NCI-H2029 treated with DMSO at 0.1 percent for 48 hours (cell line): Measurements from ENCODE around the gene NRN1.
"Not testable (repeated sequence)": the region's sequence is repeated elsewhere in the genome, so short reads cannot be mapped to it uniquely, and the experiment has no call there.

Experiments used
- DNase-seq: peaks from one replicate; lab custom pipeline; 2025; lab: John Stamatoyannopoulos, UW

NRN1 gene

DNA sequence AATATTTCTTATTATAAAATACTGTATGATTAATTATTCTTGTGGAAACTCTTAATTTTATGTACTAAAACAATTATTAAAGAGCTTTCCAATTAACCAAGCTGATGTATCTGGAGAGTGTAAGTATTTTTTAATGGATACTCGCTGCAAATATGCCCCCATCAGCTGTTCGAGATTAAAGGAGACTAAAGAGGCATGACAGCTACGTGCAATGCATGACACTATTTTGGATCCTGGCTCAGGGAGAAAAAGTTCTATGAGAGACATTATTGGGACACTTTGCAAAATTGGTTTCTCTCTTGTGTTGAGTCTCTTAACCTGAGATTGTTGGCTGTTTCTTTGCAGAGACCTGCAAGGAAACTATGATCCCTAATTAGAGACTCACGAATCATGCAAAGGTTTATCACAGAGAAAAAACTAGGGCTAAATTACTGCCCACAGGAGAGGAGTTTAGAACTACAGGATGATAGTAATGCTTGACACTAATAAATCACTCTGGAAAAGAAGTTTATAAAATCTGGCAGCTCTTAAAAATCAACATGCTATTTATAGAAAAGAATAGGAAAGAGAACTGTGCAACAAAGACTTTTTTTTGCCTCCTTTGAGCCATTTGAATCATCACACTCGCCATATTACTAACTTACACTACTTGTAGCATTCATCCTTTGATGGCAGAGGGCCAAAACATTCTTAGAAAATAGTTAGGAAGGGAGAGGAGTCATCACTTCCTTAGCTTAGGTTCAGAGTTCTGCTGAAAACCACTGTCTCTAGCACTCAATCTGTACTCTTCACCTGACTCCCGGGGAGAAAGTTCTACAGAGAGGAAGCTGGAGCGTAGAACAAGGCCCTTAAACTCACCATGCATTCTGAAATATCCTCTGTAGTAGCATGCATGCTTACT lies 25.3 kb downstream of the NRN1 start:
- no peak for DNase-seq

DNA sequence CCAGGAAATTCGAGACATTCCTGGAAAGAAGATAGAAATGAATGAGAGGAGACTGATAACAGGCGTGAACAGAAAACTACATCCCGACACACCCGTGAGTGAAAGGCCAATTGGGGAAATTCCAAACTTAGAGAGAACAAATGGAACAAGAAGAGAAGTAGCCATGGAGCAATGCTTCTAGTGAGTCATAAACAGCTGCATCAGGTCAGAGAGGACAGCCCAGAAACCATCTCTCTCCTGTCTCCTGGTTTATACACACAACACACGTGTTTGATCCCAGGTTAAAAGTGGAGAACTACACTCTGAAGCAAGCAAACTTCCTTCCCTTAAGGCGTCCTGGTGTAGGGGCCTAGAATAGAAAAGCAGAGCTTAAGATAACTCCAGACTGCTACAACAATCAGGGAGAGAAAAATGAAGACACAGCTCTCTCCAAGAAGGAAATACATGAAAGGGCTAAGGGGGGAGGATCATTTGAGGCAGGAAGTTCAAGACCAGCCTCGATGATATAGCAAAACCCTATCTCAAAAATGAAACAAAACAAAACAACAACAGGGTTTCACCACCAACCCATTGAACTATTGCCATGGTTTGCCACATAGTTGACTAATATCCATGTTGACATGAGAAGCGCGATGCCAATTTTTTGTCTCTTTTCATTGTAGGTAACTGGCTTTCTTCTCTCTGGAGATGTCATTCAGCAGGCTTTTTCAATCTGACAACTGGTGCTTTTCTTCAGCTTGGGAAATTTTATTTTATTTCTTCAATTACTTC lies 26.9 kb downstream of the NRN1 start:
- DNase-seq, result no peak

DNA sequence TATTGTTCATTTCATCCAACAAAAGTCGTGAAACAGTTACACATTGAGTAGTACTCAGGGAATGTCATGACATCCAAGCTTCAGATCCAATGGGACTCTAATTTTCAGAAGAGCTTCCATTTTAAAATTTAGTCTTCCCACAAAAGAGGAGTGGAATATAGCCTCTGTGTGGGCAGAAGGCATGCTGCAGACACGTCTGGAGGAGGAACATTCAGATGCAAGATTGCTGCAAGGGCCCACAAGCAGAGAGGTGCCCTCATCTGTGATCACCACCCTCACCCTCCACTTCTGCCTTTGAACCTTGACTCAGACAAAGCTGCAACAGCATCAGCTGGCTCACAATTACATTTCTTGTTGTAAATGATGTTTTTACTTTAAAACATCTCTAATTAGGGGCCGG lies 29.9 kb downstream of the NRN1 start:
- no peak for DNase-seq

DNA sequence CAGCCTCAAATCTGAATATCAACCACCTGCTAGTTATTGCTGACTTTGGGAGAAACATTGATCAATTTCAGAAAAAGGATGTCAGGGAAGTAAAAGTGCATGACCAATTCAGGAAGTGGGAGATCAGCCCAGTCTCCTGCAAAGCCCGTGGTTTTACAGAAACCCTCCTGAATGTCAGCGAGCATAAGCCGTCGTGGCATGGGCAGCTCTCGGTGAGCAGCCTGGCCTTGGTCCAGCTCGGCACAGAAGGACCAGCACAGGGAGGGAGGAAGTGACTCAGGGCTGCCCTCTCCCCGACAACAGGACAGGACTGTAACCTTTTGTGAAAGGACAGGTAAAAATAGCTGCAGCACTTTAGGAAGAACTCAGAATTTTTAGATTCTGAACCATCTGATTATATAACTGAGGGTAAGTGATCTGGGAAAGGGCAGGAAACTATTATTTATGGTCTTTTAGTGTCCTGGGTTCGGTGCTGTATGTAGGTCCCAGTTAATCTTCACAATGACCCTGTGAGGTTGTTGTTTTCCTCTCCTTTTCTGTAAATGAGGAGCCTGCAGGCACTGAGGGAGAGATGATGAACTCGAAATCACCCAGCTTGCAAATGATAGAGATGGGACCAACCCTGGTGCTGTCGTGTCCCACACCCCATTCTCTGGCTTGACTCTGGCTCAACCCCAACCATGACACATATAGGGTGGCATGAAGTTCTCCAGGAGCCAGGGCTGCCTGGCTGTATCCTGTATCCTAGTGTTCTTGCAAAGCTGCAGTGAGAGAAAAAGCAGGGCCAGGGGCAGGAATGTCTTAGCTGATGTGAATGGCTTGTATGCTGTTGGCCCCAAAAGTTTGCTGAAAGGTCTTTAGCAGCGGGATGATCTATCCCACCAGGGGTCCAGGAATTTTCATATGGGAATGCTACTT lies 37.6 kb downstream of the NRN1 start:
- DNase-seq, result peak; percentile 62

DNA sequence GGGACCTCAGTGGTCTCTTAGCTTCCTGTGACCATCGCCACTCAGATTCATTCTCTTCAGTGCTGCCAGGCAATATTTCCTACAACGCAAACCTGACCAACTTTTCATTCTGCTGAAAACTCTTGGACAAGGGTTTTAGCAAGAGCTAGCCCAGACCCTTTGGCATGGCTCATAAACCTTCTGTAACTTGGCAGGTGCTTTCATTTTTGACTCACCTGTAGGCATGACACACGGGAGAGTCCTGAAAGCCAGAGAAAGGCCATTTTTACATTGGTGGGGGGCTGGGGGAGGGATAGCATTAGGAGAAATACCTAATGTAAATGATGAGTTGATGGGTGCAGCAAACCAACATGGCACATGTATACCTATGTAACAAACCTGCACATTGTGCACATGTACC lies 38.7 kb downstream of the NRN1 start:
- DNase-seq, result not testable (repeated sequence)

DNA sequence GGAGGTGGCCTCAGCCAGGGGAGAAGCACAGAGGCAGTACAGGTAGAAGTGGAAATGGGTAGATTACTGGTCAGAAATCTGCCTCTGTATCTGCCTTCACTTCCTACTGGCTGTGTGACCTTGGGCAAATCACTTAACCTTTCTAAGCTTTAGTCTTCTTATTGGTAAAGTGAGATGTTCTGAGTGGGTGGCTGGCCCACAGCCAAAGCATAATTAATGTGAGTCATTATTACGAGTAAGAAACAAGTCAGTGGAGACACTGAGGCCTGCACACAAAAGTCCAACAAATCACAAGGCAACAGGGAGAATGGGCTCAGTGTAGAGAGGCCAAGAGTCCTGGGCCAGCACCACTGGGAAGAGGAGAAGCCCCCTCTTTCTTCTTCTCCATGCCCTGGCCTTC lies 39.1 kb downstream of the NRN1 start:
- DNase-seq, result no peak

DNA sequence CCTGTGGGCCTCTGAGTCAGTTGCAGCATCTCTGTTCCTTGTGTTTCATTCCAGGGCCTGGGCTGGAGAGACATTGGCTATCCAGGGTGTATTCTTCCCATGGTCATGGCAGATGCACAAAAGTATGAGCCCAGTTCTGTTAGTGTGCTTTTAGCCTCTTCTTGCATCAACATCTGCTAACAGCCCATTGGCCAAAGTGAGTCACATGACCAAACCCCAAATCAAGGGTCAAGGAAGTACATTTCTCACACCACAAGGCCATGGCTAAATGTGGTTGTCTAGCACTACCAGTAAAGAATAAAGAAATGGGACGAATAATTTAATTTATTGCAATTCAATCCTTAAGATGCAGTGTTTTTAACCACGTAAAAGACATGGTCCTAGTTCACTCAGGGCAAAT lies 43.9 kb downstream of the NRN1 start:
- DNase-seq, result no peak

DNA sequence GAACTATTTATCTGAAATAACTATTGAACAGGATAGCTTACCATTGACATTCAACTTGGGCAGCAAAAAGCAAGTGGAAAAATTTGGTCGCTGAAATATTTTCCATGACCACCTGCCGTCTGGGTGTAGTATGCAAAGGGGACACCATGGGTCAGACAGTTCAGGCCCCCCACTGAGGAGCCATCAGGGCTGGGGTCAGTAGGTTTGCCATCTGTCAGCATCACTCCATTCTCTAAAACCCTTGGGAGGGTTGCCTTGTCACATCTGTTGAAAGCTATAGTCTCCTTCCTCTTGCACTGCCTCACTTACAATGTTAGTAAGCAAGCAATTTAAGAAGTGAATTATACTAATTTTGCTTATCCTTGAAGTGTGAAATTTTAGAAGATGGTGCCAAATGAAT lies 44.9 kb downstream of the NRN1 start:
- DNase-seq, result no peak

DNA sequence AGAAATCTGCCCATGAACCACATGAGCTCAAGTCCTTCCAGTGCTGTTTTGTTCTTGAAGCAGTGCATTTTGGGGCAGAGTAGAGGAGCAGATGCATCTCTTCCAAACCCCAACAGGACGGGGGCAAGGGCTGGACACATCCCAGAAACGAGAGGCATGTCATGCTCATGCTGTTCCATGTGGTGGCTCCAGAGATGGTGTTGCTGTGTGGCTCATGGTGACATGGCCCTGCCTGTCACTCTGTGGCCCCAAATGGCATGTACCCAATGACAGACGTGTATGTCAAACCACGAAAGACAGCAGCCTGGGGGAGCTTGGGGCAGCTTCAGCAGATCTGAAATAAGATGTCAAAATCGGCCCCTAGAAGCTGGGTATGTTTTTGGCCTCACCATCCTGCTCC lies 46.3 kb downstream of the NRN1 start:
- DNase-seq, result no peak

DNA sequence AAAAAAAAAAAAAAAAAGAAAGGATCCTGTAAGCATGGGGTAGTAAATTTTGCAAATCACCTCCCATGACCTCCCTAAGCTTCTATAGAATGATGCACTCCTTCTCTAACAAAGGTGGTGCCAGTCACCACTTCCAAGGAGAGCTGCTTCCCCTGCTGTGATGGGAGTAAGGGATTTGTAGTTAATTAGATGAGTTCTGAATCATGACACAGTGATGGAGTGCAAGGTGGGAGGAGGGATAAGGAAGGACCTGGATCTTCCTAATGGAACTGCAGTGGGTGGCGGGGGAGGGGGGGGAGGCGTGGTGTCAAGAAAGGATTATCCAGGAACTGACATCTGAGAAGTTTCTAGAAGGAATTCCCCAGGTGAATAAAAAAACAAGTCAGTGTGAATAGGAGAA lies 47.8 kb downstream of the NRN1 start:
- DNase-seq, result no peak

DNA sequence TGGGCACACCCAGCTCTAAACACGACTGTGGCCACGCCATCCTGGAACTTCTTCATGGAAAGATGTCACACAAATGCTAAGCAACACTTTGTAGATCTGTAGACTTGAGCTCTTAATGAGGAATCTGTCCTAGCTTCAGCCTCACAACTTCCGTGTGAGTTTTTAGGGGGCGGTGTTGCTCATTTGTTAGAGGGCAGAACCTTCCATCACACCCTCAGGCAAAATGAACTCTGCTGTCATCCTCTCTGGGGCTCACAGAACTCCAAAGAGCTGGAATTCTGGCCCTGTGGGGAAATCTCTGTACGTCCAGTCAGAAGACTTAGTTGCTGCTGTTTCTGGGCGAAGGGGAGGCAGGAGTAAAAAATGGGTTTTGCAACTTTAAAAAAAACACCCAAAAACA lies 49.8 kb downstream of the NRN1 start:
- DNase-seq, result no peak

DNA sequence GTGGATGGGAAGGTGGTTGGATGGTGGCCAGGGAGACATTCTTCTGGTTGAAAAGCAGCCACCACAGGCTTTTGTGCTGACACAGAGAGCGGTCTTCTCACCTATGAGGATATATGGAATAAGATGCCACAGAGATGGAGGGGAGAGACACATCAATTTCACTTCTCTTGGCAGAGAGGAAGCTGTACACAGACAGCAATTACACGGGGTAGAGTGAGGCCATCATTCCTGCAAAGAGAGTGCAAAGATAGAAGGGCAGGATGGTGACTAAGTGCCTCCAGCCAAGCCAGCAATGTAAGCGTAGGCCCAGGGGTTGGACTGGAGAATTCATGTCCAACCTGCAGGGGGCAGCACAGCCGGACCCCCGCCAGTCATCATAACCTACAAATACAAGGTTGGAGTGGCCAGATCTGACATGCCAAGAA lies 56.4 kb downstream of the NRN1 start:
- DNase-seq, result no peak
